Endothelial cell of umbilical vein (primary cell): ENCODE data around the gene SH3PXD2A. TPM values are rescaled to one million over a fixed set of nuclear protein-coding genes. Genes with fewer than 3 reads are reported as not detected.

ENCODE experiments used
- BruUV-seq: library from RNA; stranded (reverse); fragments of 400-500 nt; replicated peaks from 2 replicates; lab custom pipeline; 2021; lab: Mats Ljungman, UMichigan
- CTCF ChIA-PET: fragments of 300-600, 350-600 bp; sonication (Branson Sonifier 250); formaldehyde crosslinking; loops from one replicate; lab custom pipeline; 2021; ENCODE audit warnings: antibody characterized with exemption, inconsistent platforms; lab: Charles Lee
- POLR2A ChIA-PET: fragments of 300-600, 350-600 bp; sonication (Branson Sonifier 250); formaldehyde crosslinking; loops from one replicate; lab custom pipeline; 2021; ENCODE audit warnings: antibody characterized with exemption, inconsistent platforms; lab: Charles Lee
- DNase-seq: peaks from one replicate; pipeline ENCODE4 v3.0.0-alpha.2; 2011; ENCODE audit warnings: low read depth, low spot score
- FAIRE-seq: peaks from 2 replicates; lab custom pipeline; 2011; peaks lifted over from hg19 to GRCh38; lab: Jason Lieb, UNC
- H2AFZ ChIP-seq: 2 replicates; pipeline ENCODE4 v1.6.0; 2012; ENCODE audit warnings: low read depth, low read length, control low read depth, inconsistent platforms
- H3K27ac ChIP-seq: 2 replicates; pipeline ENCODE4 v1.5.1; 2011; ENCODE audit warnings: low read depth, mild to moderate bottlenecking, control low read depth, low read length, moderate library complexity; ENCODE audit not compliant: insufficient read depth
- H3K27me3 ChIP-seq, 2 experiments: 2 replicates each; pipeline versions ENCODE4 v1.6.0 to v1.6.1; 2011; ENCODE audit warnings: low read length in 2 of 2, mixed read lengths in 1 of 2; ENCODE audit not compliant: control insufficient read depth in 2 of 2, insufficient read depth in 2 of 2
- H3K36me3 ChIP-seq, 2 experiments: 2 replicates in 1 of 2; 3 replicates in 1 of 2; pipeline ENCODE4 v1.5.1; 2011; ENCODE audit warnings: low read length in 2 of 2, mild to moderate bottlenecking in 1 of 2, moderate library complexity in 1 of 2; ENCODE audit not compliant: control insufficient read depth in 2 of 2, insufficient read depth in 2 of 2; ENCODE audit errors: extremely low read depth in 1 of 2
- H3K4me1 ChIP-seq: 3 replicates; pipeline ENCODE4 v1.5.1; 2011; ENCODE audit warnings: mild to moderate bottlenecking, low read length; ENCODE audit not compliant: control insufficient read depth, insufficient read depth; ENCODE audit errors: extremely low read depth
- H3K4me2 ChIP-seq: 2 replicates; pipeline ENCODE4 v1.6.1; 2011; ENCODE audit warnings: low read length, control low read depth, mixed read lengths; ENCODE audit not compliant: insufficient read depth
- H3K4me3 ChIP-seq, 3 experiments: fragments of 200-600 bp in 1 of 3; sonication (generic), shearing (Covaris generic) in 1 of 3; replicated peaks in 1 of 3; 2 replicates each; pipeline ENCODE4 v1.5.1; 2011 to 2016; ENCODE audit warnings: control low read depth in 3 of 3, low read length in 3 of 3, mild to moderate bottlenecking in 2 of 3, inconsistent platforms in 1 of 3, low read depth in 1 of 3, moderate library complexity in 1 of 3; ENCODE audit not compliant: insufficient read depth in 1 of 3
- H3K79me2 ChIP-seq: 2 replicates; pipeline ENCODE4 v1.6.0; 2012; ENCODE audit warnings: low read length, inconsistent platforms; ENCODE audit not compliant: control insufficient read depth, insufficient read depth
- H3K9ac ChIP-seq: replicated peaks from 2 replicates; pipeline ENCODE3; 2011; ENCODE audit warnings: low read length, control low read depth; ENCODE audit not compliant: insufficient read depth; ENCODE audit errors: extremely low read depth
- H3K9me1 ChIP-seq: replicated peaks from 3 replicates; pipeline ENCODE4 v1.6.0; 2011; ENCODE audit warnings: mild to moderate bottlenecking, low read length; ENCODE audit not compliant: control insufficient read depth, insufficient read depth; ENCODE audit errors: extremely low read depth
- H3K9me3 ChIP-seq: replicated peaks from 2 replicates; pipeline ENCODE4 v1.5.1; 2012; ENCODE audit warnings: low read length, inconsistent platforms; ENCODE audit not compliant: control insufficient read depth, insufficient read depth
- H4K20me1 ChIP-seq: replicated peaks from 2 replicates; pipeline ENCODE3; 2011; ENCODE audit warnings: mild to moderate bottlenecking, low read length; ENCODE audit not compliant: control insufficient read depth, insufficient read depth; ENCODE audit errors: extremely low read depth
- EZH2 ChIP-seq: IDR thresholded peaks from 2 replicates; pipeline ENCODE4 v1.6.1; 2012; ENCODE audit warnings: borderline replicate concordance, low read depth, mild to moderate bottlenecking, moderate library complexity, low read length, inconsistent platforms; ENCODE audit not compliant: severe bottlenecking
- FOS ChIP-seq: IDR thresholded peaks from 2 replicates; pipeline ENCODE4 v1.6.1; 2011; ENCODE audit warnings: mild to moderate bottlenecking, low read length, moderate library complexity, borderline replicate concordance; ENCODE audit not compliant: insufficient read depth
- GATA2 ChIP-seq: IDR thresholded peaks from 2 replicates; pipeline ENCODE4 v1.7.0; 2011; ENCODE audit warnings: low read depth, mild to moderate bottlenecking, moderate library complexity, mixed read lengths, low read length; ENCODE audit not compliant: insufficient read length, insufficient read depth
- JUN ChIP-seq: IDR thresholded peaks from 2 replicates; pipeline ENCODE4 v1.6.1; 2011; ENCODE audit warnings: borderline replicate concordance, low read depth; ENCODE audit not compliant: insufficient read length, insufficient read depth
- dilution Hi-C: fragments of 300-500 bp; cut with MboI; formaldehyde crosslinking; loops from one replicate; pipeline ENCODE4 v1.15.0; 2019; ENCODE audit warnings: low sequenced_read_pairs; ENCODE audit not compliant: extremely low pct_ligation_motif_present
- intact Hi-C: fragments of 100-400 bp; cut with micrococcal nuclease; formaldehyde crosslinking; loops from one replicate; pipeline ENCODE4 v1.10.0; 2022
- polyA plus RNA-seq, 4 experiments: library from polyadenylated mRNA; depleted of rRNA in 3 of 4; stranded (reverse) in 3 of 4; unstranded in 1 of 4; fragments of >200 nt; gene quantifications; 2 replicates each; pipeline versions ENCODE4 v1.2.1 to v1.2.3, GENCODE V29; 2011 to 2012; ENCODE audit warnings: missing spikeins in 1 of 4
- total RNA-seq: library from RNA; stranded (reverse); gene quantifications from 2 replicates; pipeline ENCODE4 v1.2.3, GENCODE V29; 2021
- TF ChIP-seq, protein P1 (sequence below), 2 donors: IDR thresholded peaks; 1 replicate in 1 of 2; 2 replicates in 1 of 2; pipeline ENCODE4 v1.5.1; 2011; ENCODE audit warnings: low read length in 2 of 2, mild to moderate bottlenecking in 2 of 2, moderate library complexity in 2 of 2, control low read depth in 1 of 2, inconsistent platforms in 1 of 2, low read depth in 1 of 2; ENCODE audit not compliant: insufficient read depth in 1 of 2; ENCODE audit errors: extremely low read depth in 1 of 2

SH3PXD2A gene
- total and polyA plus RNA-seq, 2 donors (not counting 3 experiments of a cell fraction or from before 2014, with no cell fraction given), result 1.4 to 5.1 TPM

DNA sequence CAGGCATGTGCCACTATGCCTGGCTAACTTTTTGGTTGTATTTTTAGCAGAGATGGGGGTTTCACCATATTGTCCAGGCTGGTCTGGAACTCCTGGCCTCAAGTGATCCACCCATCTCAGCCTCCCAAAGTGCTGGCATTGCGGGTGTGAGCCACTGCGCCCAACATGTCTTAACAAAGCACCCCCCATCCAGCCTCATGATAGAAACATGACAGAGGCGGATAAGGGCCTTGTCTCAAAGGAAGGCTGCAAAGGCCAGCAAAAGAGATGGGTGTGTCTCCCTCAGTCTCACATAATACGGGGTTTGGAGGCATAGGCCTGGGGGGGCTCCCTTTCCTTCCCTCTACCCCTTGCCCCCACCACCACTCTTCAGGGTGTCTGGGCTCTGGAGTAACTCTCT, 93.2 kb downstream of the SH3PXD2A start:
- DNase-seq (no peak), FAIRE-seq (no peak)
- H2AFZ ChIP-seq, result no peak overlapping the region
- no peak overlapping the region for H3K9ac ChIP-seq
- BruUV-seq, result no TSS peak
- no peak overlapping the region for H3K27ac ChIP-seq
- H3K4me3 ChIP-seq, result no peak overlapping the region
- H4K20me1 ChIP-seq, result no peaks in the 10 kb centered on the region
- dilution Hi-C loops, result no loop called here
- H3K27me3 ChIP-seq, result no peaks in the 10 kb centered on the region
- no peaks in the 10 kb centered on the region for H3K9me1 ChIP-seq
- H3K4me1 ChIP-seq, result peaks cover 78% of the 10 kb centered on the region
- no peaks in the 10 kb centered on the region for H3K79me2 ChIP-seq
- H3K36me3 ChIP-seq, result no peaks in the 10 kb centered on the region
- H3K9me3 ChIP-seq, result no peaks in the 10 kb centered on the region
- POLR2A ChIA-PET, result no interaction called here
- no peak for TF ChIP-seq FOS
- TF ChIP-seq, protein P1, sequence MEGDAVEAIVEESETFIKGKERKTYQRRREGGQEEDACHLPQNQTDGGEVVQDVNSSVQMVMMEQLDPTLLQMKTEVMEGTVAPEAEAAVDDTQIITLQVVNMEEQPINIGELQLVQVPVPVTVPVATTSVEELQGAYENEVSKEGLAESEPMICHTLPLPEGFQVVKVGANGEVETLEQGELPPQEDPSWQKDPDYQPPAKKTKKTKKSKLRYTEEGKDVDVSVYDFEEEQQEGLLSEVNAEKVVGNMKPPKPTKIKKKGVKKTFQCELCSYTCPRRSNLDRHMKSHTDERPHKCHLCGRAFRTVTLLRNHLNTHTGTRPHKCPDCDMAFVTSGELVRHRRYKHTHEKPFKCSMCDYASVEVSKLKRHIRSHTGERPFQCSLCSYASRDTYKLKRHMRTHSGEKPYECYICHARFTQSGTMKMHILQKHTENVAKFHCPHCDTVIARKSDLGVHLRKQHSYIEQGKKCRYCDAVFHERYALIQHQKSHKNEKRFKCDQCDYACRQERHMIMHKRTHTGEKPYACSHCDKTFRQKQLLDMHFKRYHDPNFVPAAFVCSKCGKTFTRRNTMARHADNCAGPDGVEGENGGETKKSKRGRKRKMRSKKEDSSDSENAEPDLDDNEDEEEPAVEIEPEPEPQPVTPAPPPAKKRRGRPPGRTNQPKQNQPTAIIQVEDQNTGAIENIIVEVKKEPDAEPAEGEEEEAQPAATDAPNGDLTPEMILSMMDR (IDR thresholded peaks at IDR 0.05; ENCODE audit: extremely low read depth in 1 of 2, insufficient read depth in 1 of 2, low read depth in 1 of 2, low read length in 2 of 2), result no peak
- no peak for TF ChIP-seq GATA2
- no peak for TF ChIP-seq EZH2
- TF ChIP-seq JUN, result no peak
- CTCF ChIA-PET, result interaction anchor here (1.2 to 2.8 kb wide), 2 partner anchors 10 to 22 kb away, joined by 3 to 11 read pairs; no protein-coding TSS in a partner anchor
- intact Hi-C loops, result no loop called here
- H3K4me2 ChIP-seq, result no peak overlapping the region
